ENCODE data around the gene ADAT2. TPM values are rescaled to one million over a fixed set of nuclear protein-coding genes. Genes with fewer than 3 reads are reported as not detected.

The ADAT2 gene
- total and polyA plus RNA-seq, 8 donors = 1.1 to 20.0 (median 6.8) TPM; not detected in 1

- no peaks in the 10 kb centered on the region for H3K27me3 ChIP-seq
- TF ChIP-seq EP300 (IDR thresholded peaks at IDR 0.05) (no peak), CTCF (IDR thresholded peaks at IDR 0.05) (no peak), POLR2AphosphoS5 (IDR thresholded peaks at IDR 0.05) (no peak), POLR2A (IDR thresholded peaks at IDR 0.05) (no peak)
- DNase-seq = no peak
- H3K4me1 ChIP-seq = no peaks in the 10 kb centered on the region
- no peak overlapping the region for H3K4me3 ChIP-seq
- 88 to 99% (median 97%) methylated on average over 8 of the region's 8 CpGs for WGBS, 5 donors
- H3K36me3 ChIP-seq = peaks cover 0 to 43% (median 29%) of the 10 kb centered on the region in 4 donors
- H3K9me3 ChIP-seq = no peaks in the 10 kb centered on the region
- intact Hi-C loops (cut with DNase I; ENCODE audit: low total_unique reads) = no loop called here
- H3K27ac ChIP-seq = no peak overlapping the region
Measured at GRCh38 chr6:143490775-143491174, 40.3 kb upstream of the ADAT2 start.

GRCh38 chr6:143490244-143490643 lies 39.7 kb upstream of the ADAT2 start:
- H3K4me3 ChIP-seq = no peak overlapping the region
- H3K36me3 ChIP-seq = peaks cover 0 to 42% (median 24%) of the 10 kb centered on the region in 4 donors
- no peaks in the 10 kb centered on the region for H3K4me1 ChIP-seq
- H3K27me3 ChIP-seq = no peaks in the 10 kb centered on the region
- no peak overlapping the region for H3K27ac ChIP-seq
- no peaks in the 10 kb centered on the region for H3K9me3 ChIP-seq
- 92 to 100% (median 98%) methylated on average over 1 of the region's 1 CpG for WGBS, 5 donors
- no peak for DNase-seq
- intact Hi-C loops (cut with DNase I; ENCODE audit: low total_unique reads) = no loop called here
- no peak for TF ChIP-seq EP300 (IDR thresholded peaks at IDR 0.05)
- TF ChIP-seq CTCF (IDR thresholded peaks at IDR 0.05) = no peak
- no peak for TF ChIP-seq POLR2A (IDR thresholded peaks at IDR 0.05)
- TF ChIP-seq POLR2AphosphoS5 (IDR thresholded peaks at IDR 0.05) = no peak

GRCh38 chr6:143486752-143487151 lies 36.3 kb upstream of the ADAT2 start:
- TF ChIP-seq CTCF (IDR thresholded peaks at IDR 0.05) (no peak), POLR2A (IDR thresholded peaks at IDR 0.05) (no peak), POLR2AphosphoS5 (IDR thresholded peaks at IDR 0.05) (no peak), EP300 (IDR thresholded peaks at IDR 0.05) (no peak)
- intact Hi-C loops (cut with DNase I; ENCODE audit: low total_unique reads) = no loop called here
- no peaks in the 10 kb centered on the region for H3K4me1 ChIP-seq
- DNase-seq = no peak
- no peak overlapping the region for H3K4me3 ChIP-seq
- no peaks in the 10 kb centered on the region for H3K9me3 ChIP-seq
- peaks cover 0 to 22% (median 5%) of the 10 kb centered on the region in 4 donors for H3K36me3 ChIP-seq
- H3K27ac ChIP-seq = no peak overlapping the region
- WGBS, 5 donors = 88 to 99% (median 91%) methylated on average over 3 of the region's 3 CpGs
- no peaks in the 10 kb centered on the region for H3K27me3 ChIP-seq

- 89 to 98% (median 92%) methylated on average over 2 of the region's 2 CpGs for WGBS, 5 donors
Measured at GRCh38 chr6:143485967-143486366, 35.5 kb upstream of the ADAT2 start.

More at GRCh38 chr6:143485967-143486366, 35.5 kb upstream of the ADAT2 start:
- no peak for DNase-seq
- H3K9me3 ChIP-seq = no peaks in the 10 kb centered on the region
- no peak overlapping the region for H3K4me3 ChIP-seq
- H3K4me1 ChIP-seq = no peaks in the 10 kb centered on the region
- TF ChIP-seq POLR2AphosphoS5 (IDR thresholded peaks at IDR 0.05) = no peak
- TF ChIP-seq CTCF (IDR thresholded peaks at IDR 0.05) = no peak
- no peak for TF ChIP-seq POLR2A (IDR thresholded peaks at IDR 0.05)
- no peak for TF ChIP-seq EP300 (IDR thresholded peaks at IDR 0.05)
- intact Hi-C loops (cut with DNase I; ENCODE audit: low total_unique reads) = no loop called here
- peaks cover 0 to 22% (median 7%) of the 10 kb centered on the region in 4 donors for H3K36me3 ChIP-seq
- H3K27ac ChIP-seq = no peak overlapping the region
- no peaks in the 10 kb centered on the region for H3K27me3 ChIP-seq

All from stomach (tissue), 9 donors.